ENCODE results near the gene UHRF2.

DNA sequence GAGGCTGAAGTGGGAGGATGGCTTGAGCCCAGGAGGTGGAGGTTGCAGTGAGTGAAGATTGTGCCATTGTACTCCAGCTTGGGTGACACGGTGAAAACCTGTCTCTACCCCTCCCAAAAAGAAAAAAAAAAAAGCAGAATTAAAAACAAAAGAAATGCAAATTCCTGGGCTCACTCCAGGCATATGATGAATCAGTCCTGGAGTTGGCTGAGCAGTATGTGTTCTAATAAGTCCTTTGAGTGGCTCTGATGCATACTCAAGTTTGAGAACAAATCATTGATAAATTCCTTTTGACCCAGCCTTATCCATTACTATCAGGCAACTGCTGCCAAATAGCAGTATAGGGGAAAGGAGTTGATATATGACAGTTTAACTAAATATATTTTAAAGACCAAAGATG is 28.3 kb downstream of the UHRF2 start:
- no peak for TF ChIP-seq ZNF274 (IDR thresholded peaks at IDR 0.05; ENCODE audit: low read depth, low read length)
- no peak for TF ChIP-seq YY1 (IDR thresholded peaks at IDR 0.05; ENCODE audit: insufficient read depth, insufficient read length)
- TF ChIP-seq SUZ12 (IDR thresholded peaks at IDR 0.05; ENCODE audit: extremely low read depth, insufficient read depth, insufficient read length) = no peak
